HepG2 (cell line): ENCODE data around the gene COG8. TPM values are rescaled to one million over a fixed set of nuclear protein-coding genes. Genes with fewer than 3 reads are reported as not detected.

Experiments
- CEBPG ChIP-seq: IDR thresholded peaks from 2 replicates; pipeline ENCODE4 v1.6.1; 2016
- CENPT ChIP-seq: sonication (generic); formaldehyde crosslinking; IDR thresholded peaks from 2 replicates; pipeline ENCODE4 v1.8.0; 2022; ENCODE audit warnings: low read depth, mild to moderate bottlenecking, moderate library complexity, missing genetic modification reagents
- EP300 ChIP-seq, 3 experiments: sonication (generic) in 1 of 3; formaldehyde crosslinking in 1 of 3; IDR thresholded peaks; 2 replicates each; pipeline versions ENCODE4 v1.5.1 to v1.6.1; 2011 to 2020; ENCODE audit warnings: low read depth in 2 of 3, low read length in 2 of 3, borderline replicate concordance in 1 of 3, improper control_type of control experiment in 1 of 3, mild to moderate bottlenecking in 1 of 3, missing genetic modification reagents in 1 of 3, moderate library complexity in 1 of 3
- GPN1 ChIP-seq: sonication (generic); formaldehyde crosslinking; IDR thresholded peaks from 2 replicates; pipeline ENCODE4 v1.5.1; 2020; ENCODE audit warnings: missing genetic modification reagents, borderline replicate concordance
- IRX3 ChIP-seq: sonication (generic); formaldehyde crosslinking; IDR thresholded peaks from 2 replicates; pipeline ENCODE4 v1.8.1; 2023; ENCODE audit warnings: mild to moderate bottlenecking, low read depth, missing genetic modification reagents, borderline replicate concordance
- KLF13 ChIP-seq: sonication (generic); formaldehyde crosslinking; IDR thresholded peaks from 2 replicates; pipeline ENCODE4 v1.4.0; 2020; ENCODE audit warnings: mild to moderate bottlenecking, missing genetic modification reagents
- MAZ ChIP-seq, 2 experiments: sonication (generic) in 1 of 2; formaldehyde crosslinking in 1 of 2; IDR thresholded peaks; 2 replicates each; pipeline versions ENCODE4 v1.5.0 to v1.6.1; 2012 to 2020; ENCODE audit warnings: low read depth in 2 of 2, mild to moderate bottlenecking in 2 of 2, borderline replicate concordance in 1 of 2, improper control_type of control experiment in 1 of 2, low read length in 1 of 2, missing genetic modification reagents in 1 of 2, moderate library complexity in 1 of 2
- NR3C1 ChIP-seq: sonication (generic); formaldehyde crosslinking; IDR thresholded peaks from 2 replicates; pipeline ENCODE4 v1.4.0; 2020; ENCODE audit warnings: missing genetic modification reagents
- PHF20 ChIP-seq: sonication (generic); formaldehyde crosslinking; IDR thresholded peaks from 2 replicates; pipeline ENCODE4 v1.5.0; 2020; ENCODE audit warnings: mild to moderate bottlenecking, missing genetic modification reagents
- POLR2AphosphoS2 ChIP-seq: IDR thresholded peaks from 2 replicates; pipeline ENCODE4 v1.6.1; 2011; ENCODE audit warnings: low read depth, low read length, improper control_type of control experiment
- TFE3 ChIP-seq: IDR thresholded peaks from 2 replicates; pipeline ENCODE4 v1.6.1; 2016
- THAP11 ChIP-seq: IDR thresholded peaks from 2 replicates; pipeline ENCODE4 v1.6.1; 2016; ENCODE audit warnings: missing biosample characterization, missing genetic modification reagents
- ZEB1 ChIP-seq: IDR thresholded peaks from 2 replicates; pipeline ENCODE4 v1.6.1; 2012; ENCODE audit warnings: mild to moderate bottlenecking, low read depth, inconsistent platforms; ENCODE audit not compliant: insufficient replicate concordance
- ZNF263 ChIP-seq: sonication (generic); formaldehyde crosslinking; IDR thresholded peaks from 2 replicates; pipeline ENCODE4 v1.4.0; 2020; ENCODE audit warnings: missing genetic modification reagents
- ZNF326 ChIP-seq: sonication (generic); formaldehyde crosslinking; IDR thresholded peaks from 2 replicates; pipeline ENCODE4 v1.4.0; 2020; ENCODE audit warnings: missing genetic modification reagents, borderline replicate concordance
- ZNF598 ChIP-seq: sonication (generic); formaldehyde crosslinking; IDR thresholded peaks from 2 replicates; pipeline ENCODE4 v1.5.1; 2020; ENCODE audit warnings: mild to moderate bottlenecking, missing genetic modification reagents, borderline replicate concordance
- ZNF7 ChIP-seq: IDR thresholded peaks from 2 replicates; pipeline ENCODE4 v1.6.1; 2016; ENCODE audit warnings: missing biosample characterization, missing genetic modification reagents
- polyA plus RNA-seq, 8 experiments: library from polyadenylated mRNA; depleted of rRNA in 3 of 8; stranded (reverse) in 7 of 8; unstranded in 1 of 8; fragments of >200 nt; fragmentation: Illumina TruSeq in 4 of 8; extraction: Trizol in 4 of 8; gene quantifications; 2 replicates each; pipeline versions ENCODE4 v1.2.1 to v1.2.3, GENCODE V29; 2011 to 2016; ENCODE audit warnings: low read depth in 4 of 8, missing spikeins in 1 of 8, mixed read lengths in 1 of 8; ENCODE audit not compliant: insufficient read depth in 1 of 8
- total RNA-seq, 5 experiments: library from RNA; depleted of rRNA; stranded (reverse); fragments of >200 nt; fragmentation: Illumina TruSeq; extraction: Trizol; gene quantifications; 2 replicates each; pipeline ENCODE4 v1.2.3, GENCODE V29; 2016; ENCODE audit warnings: low read depth in 1 of 5
- TF ChIP-seq, protein P1 (sequence below): sonication (generic); formaldehyde crosslinking; conservative IDR thresholded peaks from 2 replicates; pipeline ENCODE4 v1.4.0; 2020; ENCODE audit warnings: mild to moderate bottlenecking, missing genetic modification reagents, moderate library complexity
- TF ChIP-seq, protein P2 (sequence below): sonication (generic); formaldehyde crosslinking; conservative IDR thresholded peaks from 2 replicates; pipeline ENCODE4 v1.4.0; 2020; ENCODE audit warnings: missing genetic modification reagents

COG8 gene
- total and polyA plus RNA-seq, 2 of the 13 experiments (the other 11 are each of a cell fraction or from before 2014, with no cell fraction given), result 45.5 to 52.1 TPM

GRCh38 chr16:69339289-69340094, at the start of gene COG8, which contains the start of gene NIP7 (continued):
- TF ChIP-seq ZEB1, result no peak
- TF ChIP-seq EP300 (IDR thresholded peaks at IDR 0.05; ENCODE audit: low read depth in 2 of 2, low read length in 2 of 2), result peak; percentile 22 to 55; a peak in 3 of 4 replicates
- TF ChIP-seq EP300 (CRISPR knock-in tag; IDR thresholded peaks at IDR 0.05; ENCODE audit: borderline replicate concordance), result no peak
- peak; percentile 34; the same call in 1 of the 2 replicates for TF ChIP-seq NR3C1
- TF ChIP-seq PHF20 (CRISPR knock-in tag), result peak; percentile 97
- TF ChIP-seq ZNF598, result 0 out of 2 replicates have a peak, but pooled peaks have one; percentile 61
- TF ChIP-seq, protein P1, sequence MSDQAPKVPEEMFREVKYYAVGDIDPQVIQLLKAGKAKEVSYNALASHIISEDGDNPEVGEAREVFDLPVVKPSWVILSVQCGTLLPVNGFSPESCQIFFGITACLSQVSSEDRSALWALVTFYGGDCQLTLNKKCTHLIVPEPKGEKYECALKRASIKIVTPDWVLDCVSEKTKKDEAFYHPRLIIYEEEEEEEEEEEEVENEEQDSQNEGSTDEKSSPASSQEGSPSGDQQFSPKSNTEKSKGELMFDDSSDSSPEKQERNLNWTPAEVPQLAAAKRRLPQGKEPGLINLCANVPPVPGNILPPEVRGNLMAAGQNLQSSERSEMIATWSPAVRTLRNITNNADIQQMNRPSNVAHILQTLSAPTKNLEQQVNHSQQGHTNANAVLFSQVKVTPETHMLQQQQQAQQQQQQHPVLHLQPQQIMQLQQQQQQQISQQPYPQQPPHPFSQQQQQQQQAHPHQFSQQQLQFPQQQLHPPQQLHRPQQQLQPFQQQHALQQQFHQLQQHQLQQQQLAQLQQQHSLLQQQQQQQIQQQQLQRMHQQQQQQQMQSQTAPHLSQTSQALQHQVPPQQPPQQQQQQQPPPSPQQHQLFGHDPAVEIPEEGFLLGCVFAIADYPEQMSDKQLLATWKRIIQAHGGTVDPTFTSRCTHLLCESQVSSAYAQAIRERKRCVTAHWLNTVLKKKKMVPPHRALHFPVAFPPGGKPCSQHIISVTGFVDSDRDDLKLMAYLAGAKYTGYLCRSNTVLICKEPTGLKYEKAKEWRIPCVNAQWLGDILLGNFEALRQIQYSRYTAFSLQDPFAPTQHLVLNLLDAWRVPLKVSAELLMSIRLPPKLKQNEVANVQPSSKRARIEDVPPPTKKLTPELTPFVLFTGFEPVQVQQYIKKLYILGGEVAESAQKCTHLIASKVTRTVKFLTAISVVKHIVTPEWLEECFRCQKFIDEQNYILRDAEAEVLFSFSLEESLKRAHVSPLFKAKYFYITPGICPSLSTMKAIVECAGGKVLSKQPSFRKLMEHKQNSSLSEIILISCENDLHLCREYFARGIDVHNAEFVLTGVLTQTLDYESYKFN (CRISPR knock-in tag), result peak; percentile 58; the same call in 1 of the 2 replicates
- peak; percentile 30; the same call in 1 of the 2 replicates for TF ChIP-seq CENPT
- TF ChIP-seq, protein P2, sequence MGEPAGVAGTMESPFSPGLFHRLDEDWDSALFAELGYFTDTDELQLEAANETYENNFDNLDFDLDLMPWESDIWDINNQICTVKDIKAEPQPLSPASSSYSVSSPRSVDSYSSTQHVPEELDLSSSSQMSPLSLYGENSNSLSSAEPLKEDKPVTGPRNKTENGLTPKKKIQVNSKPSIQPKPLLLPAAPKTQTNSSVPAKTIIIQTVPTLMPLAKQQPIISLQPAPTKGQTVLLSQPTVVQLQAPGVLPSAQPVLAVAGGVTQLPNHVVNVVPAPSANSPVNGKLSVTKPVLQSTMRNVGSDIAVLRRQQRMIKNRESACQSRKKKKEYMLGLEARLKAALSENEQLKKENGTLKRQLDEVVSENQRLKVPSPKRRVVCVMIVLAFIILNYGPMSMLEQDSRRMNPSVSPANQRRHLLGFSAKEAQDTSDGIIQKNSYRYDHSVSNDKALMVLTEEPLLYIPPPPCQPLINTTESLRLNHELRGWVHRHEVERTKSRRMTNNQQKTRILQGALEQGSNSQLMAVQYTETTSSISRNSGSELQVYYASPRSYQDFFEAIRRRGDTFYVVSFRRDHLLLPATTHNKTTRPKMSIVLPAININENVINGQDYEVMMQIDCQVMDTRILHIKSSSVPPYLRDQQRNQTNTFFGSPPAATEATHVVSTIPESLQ (CRISPR knock-in tag), result no peak; the same call in 1 of the 2 replicates
- peak; percentile 42; the same call in 1 of the 2 replicates for TF ChIP-seq MAZ (IDR thresholded peaks at IDR 0.05; ENCODE audit: borderline replicate concordance, low read depth, low read length)
- TF ChIP-seq MAZ (CRISPR knock-in tag; IDR thresholded peaks at IDR 0.05; ENCODE audit: low read depth), result peak; percentile 88
- peak; percentile 30 for TF ChIP-seq CEBPG (CRISPR knock-in tag)
- peak; percentile 78 for TF ChIP-seq TFE3 (CRISPR knock-in tag)
- TF ChIP-seq ZNF326 (CRISPR knock-in tag), result no peak
- TF ChIP-seq GPN1, result no peak; the same call in 1 of the 2 replicates
- TF ChIP-seq IRX3 (CRISPR knock-in tag), result 0 out of 2 replicates have a peak, but pooled peaks have one; percentile 17
- TF ChIP-seq ZNF263, result peak; percentile 18; the same call in 1 of the 2 replicates
- TF ChIP-seq KLF13, result no peak; the same call in 1 of the 2 replicates
- peak; percentile 97 for TF ChIP-seq THAP11
- no peak for TF ChIP-seq ZNF7 (CRISPR knock-in tag)
- TF ChIP-seq POLR2AphosphoS2, result no peak
